ENCODE data around the gene TSKU.

Gene TSKU

GRCh38 chr11:76747915-76748860, 35.0 kb upstream of the TSKU start:
- no peak for TF ChIP-seq TAF1 (IDR thresholded peaks at IDR 0.05; ENCODE audit: low read depth)
- TF ChIP-seq FOXM1 (IDR thresholded peaks at IDR 0.05; ENCODE audit: borderline replicate concordance, low read depth): no peak
- no peak for TF ChIP-seq RAD21 (IDR thresholded peaks at IDR 0.05; ENCODE audit: low read depth)
- TF ChIP-seq MAX (IDR thresholded peaks at IDR 0.05): no peak
- no peak for TF ChIP-seq EGR1 (IDR thresholded peaks at IDR 0.05)
- TF ChIP-seq NFIC (IDR thresholded peaks at IDR 0.05): no peak
- TF ChIP-seq ZBTB7A (IDR thresholded peaks at IDR 0.05; ENCODE audit: low read depth): no peak
- no peak for TF ChIP-seq EP300 (IDR thresholded peaks at IDR 0.05; ENCODE audit: borderline replicate concordance)
- TF ChIP-seq YY1 (IDR thresholded peaks at IDR 0.05; ENCODE audit: low read depth): no peak

GRCh38 chr11:76748948-76749347, 34.2 kb upstream of the TSKU start:
- TF ChIP-seq TEAD4 (IDR thresholded peaks at IDR 0.05): no peak
- TF ChIP-seq NFIC (IDR thresholded peaks at IDR 0.05): no peak
- TF ChIP-seq TAF1 (IDR thresholded peaks at IDR 0.05; ENCODE audit: low read depth): no peak

- TF ChIP-seq EGR1 (IDR thresholded peaks at IDR 0.05): no peak
- no peak for TF ChIP-seq USF1 (IDR thresholded peaks at IDR 0.05)
- no peak for TF ChIP-seq EP300 (IDR thresholded peaks at IDR 0.05; ENCODE audit: borderline replicate concordance)
- TF ChIP-seq MAX (IDR thresholded peaks at IDR 0.05): no peak
- TF ChIP-seq CEBPB (IDR thresholded peaks at IDR 0.05): no peak
- TF ChIP-seq YY1 (IDR thresholded peaks at IDR 0.05; ENCODE audit: low read depth): no peak
- TF ChIP-seq ZBTB7A (IDR thresholded peaks at IDR 0.05; ENCODE audit: low read depth): no peak
These were observed 33.1 kb upstream of the TSKU start for GRCh38 chr11:76750067-76750466.

GRCh38 chr11:76750746-76751145, 32.4 kb upstream of the TSKU start:
- no peak for TF ChIP-seq TEAD4 (IDR thresholded peaks at IDR 0.05)

GRCh38 chr11:76752321-76753143, 30.6 kb upstream of the TSKU start:
- TF ChIP-seq CEBPB (IDR thresholded peaks at IDR 0.05) (no peak), REST (IDR thresholded peaks at IDR 0.05; ENCODE audit: low read depth) (no peak), USF1 (IDR thresholded peaks at IDR 0.05) (no peak), RAD21 (IDR thresholded peaks at IDR 0.05; ENCODE audit: low read depth) (no peak), MAX (IDR thresholded peaks at IDR 0.05) (no peak), TAF1 (IDR thresholded peaks at IDR 0.05; ENCODE audit: low read depth) (no peak), YY1 (IDR thresholded peaks at IDR 0.05; ENCODE audit: low read depth) (no peak), FOXM1 (IDR thresholded peaks at IDR 0.05; ENCODE audit: borderline replicate concordance, low read depth) (no peak), TCF12 (IDR thresholded peaks at IDR 0.05; ENCODE audit: low read depth) (no peak), CREB1 (IDR thresholded peaks at IDR 0.05; ENCODE audit: low read depth) (no peak), NFIC (IDR thresholded peaks at IDR 0.05) (no peak), EGR1 (IDR thresholded peaks at IDR 0.05) (no peak), ZBTB7A (IDR thresholded peaks at IDR 0.05; ENCODE audit: low read depth) (no peak), TEAD4 (IDR thresholded peaks at IDR 0.05) (no peak), EP300 (IDR thresholded peaks at IDR 0.05; ENCODE audit: borderline replicate concordance) (no peak)

- no peak for TF ChIP-seq TAF1 (IDR thresholded peaks at IDR 0.05; ENCODE audit: low read depth)
- no peak for TF ChIP-seq CREB1 (IDR thresholded peaks at IDR 0.05; ENCODE audit: low read depth)
- no peak for TF ChIP-seq MAX (IDR thresholded peaks at IDR 0.05)
- TF ChIP-seq REST (IDR thresholded peaks at IDR 0.05; ENCODE audit: low read depth): no peak
- TF ChIP-seq CEBPB (IDR thresholded peaks at IDR 0.05): no peak
- no peak for TF ChIP-seq EGR1 (IDR thresholded peaks at IDR 0.05)
- no peak for TF ChIP-seq EP300 (IDR thresholded peaks at IDR 0.05; ENCODE audit: borderline replicate concordance)
These were observed 29.7 kb upstream of the TSKU start for GRCh38 chr11:76753449-76753848.
